ENCODE measurements around the gene PAPPA. TPM values are rescaled to one million over a fixed set of nuclear protein-coding genes. Genes with fewer than 3 reads are reported as not detected.

Gene PAPPA
- total RNA-seq, 2 experiments from 2014 or later: not detected

- H3K27ac Mint-ChIP-seq: no peak overlapping the region
- intact Hi-C loops (cut with micrococcal nuclease): no loop called here
- H3K4me1 Mint-ChIP-seq (ENCODE audit: low read depth): no peaks in the 10 kb centered on the region
- peaks cover 5% of the 10 kb centered on the region for H3K27me3 Mint-ChIP-seq
- H3K36me3 Mint-ChIP-seq (ENCODE audit: low read depth): no peaks in the 10 kb centered on the region
- POLR2A ChIA-PET: no interaction called here
- DNase-seq (no peak), ATAC-seq (no peak)
- CTCF ChIA-PET: no interaction called here
- H3K4me3 Mint-ChIP-seq: no peak overlapping the region
- no peak for TF ChIP-seq CTCF (IDR thresholded peaks at IDR 0.05)
- no peaks in the 10 kb centered on the region for H3K9me3 Mint-ChIP-seq
Measured at GRCh38 chr9:116303270-116303669, 149.7 kb downstream of the PAPPA start.

- TF ChIP-seq CTCF (IDR thresholded peaks at IDR 0.05): no peak
- CTCF ChIA-PET: no interaction called here
Measured at GRCh38 chr9:116303886-116304538, 150.4 kb downstream of the PAPPA start.

GRCh38 chr9:116304761-116305160, 151.2 kb downstream of the PAPPA start:
- ChIA-PET POLR2A (no interaction called here), CTCF (no interaction called here)
- no peak for ATAC-seq
- no peaks in the 10 kb centered on the region for H3K36me3 Mint-ChIP-seq (ENCODE audit: low read depth)
- no peak for DNase-seq
- TF ChIP-seq CTCF (IDR thresholded peaks at IDR 0.05): no peak
- H3K27ac Mint-ChIP-seq: no peak overlapping the region
- no peaks in the 10 kb centered on the region for H3K4me1 Mint-ChIP-seq (ENCODE audit: low read depth)
- no peaks in the 10 kb centered on the region for H3K9me3 Mint-ChIP-seq
- H3K27me3 Mint-ChIP-seq: peaks cover 5% of the 10 kb centered on the region
- no peak overlapping the region for H3K4me3 Mint-ChIP-seq
- intact Hi-C loops (cut with micrococcal nuclease): no loop called here

More at GRCh38 chr9:116303886-116304538, 150.4 kb downstream of the PAPPA start:
- intact Hi-C loops (cut with micrococcal nuclease): no loop called here
- H3K9me3 Mint-ChIP-seq: no peaks in the 10 kb centered on the region
- POLR2A ChIA-PET: no interaction called here
- no peaks in the 10 kb centered on the region for H3K36me3 Mint-ChIP-seq (ENCODE audit: low read depth)
- no peak overlapping the region for H3K4me3 Mint-ChIP-seq
- no peak for ATAC-seq
- DNase-seq: no peak
- H3K4me1 Mint-ChIP-seq (ENCODE audit: low read depth): no peaks in the 10 kb centered on the region
- no peak overlapping the region for H3K27ac Mint-ChIP-seq
- peaks cover 5% of the 10 kb centered on the region for H3K27me3 Mint-ChIP-seq

- ChIA-PET CTCF (no interaction called here), POLR2A (no interaction called here)
- no peak overlapping the region for H3K4me3 Mint-ChIP-seq
- TF ChIP-seq CTCF (IDR thresholded peaks at IDR 0.05): no peak
- intact Hi-C loops (cut with micrococcal nuclease): no loop called here
- ATAC-seq (no peak), DNase-seq (no peak)
- H3K27me3 Mint-ChIP-seq: peaks cover 3% of the 10 kb centered on the region
- H3K9me3 Mint-ChIP-seq: no peaks in the 10 kb centered on the region
- H3K27ac Mint-ChIP-seq: no peak overlapping the region
- no peaks in the 10 kb centered on the region for H3K4me1 Mint-ChIP-seq (ENCODE audit: low read depth)
- H3K36me3 Mint-ChIP-seq (ENCODE audit: low read depth): no peaks in the 10 kb centered on the region
Measured at GRCh38 chr9:116308076-116308475, 154.5 kb downstream of the PAPPA start.

DNA sequence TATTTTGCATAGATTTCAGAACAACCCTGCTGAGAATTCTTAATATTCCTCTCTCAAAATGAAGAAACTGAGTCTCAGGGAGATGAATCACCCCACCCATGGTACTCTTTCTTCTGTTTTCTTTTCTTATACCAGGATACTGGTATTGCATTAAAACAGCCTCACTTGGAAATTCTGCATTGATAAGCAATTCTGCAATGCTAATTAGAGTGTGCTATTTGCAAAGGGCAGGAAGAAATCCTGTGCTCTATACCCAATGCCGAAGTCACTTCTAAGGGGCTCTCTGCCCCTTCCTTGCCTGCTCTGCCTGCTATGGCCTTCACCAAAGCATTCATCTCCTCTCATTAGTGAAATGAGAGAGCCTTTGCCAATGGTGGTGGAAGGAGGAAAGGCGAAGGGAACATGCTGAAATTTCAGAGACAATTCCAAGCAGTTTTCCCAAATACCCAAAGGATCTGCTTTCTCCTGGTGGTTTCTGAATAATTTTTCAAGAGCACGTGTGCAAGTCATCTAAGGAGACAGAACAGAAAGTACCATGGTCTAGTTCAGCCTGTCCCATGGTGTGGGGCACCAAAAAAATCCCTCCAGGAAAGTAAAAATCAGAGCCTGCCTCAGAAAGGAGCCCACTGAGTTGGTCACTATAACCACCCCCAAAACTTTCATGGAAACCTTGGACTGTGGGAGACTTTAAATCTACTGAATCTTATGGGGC, 156.5 kb downstream of the PAPPA start:
- no peak overlapping the region for H3K27ac Mint-ChIP-seq
- H3K36me3 Mint-ChIP-seq (ENCODE audit: low read depth): no peaks in the 10 kb centered on the region
- H3K27me3 Mint-ChIP-seq: no peaks in the 10 kb centered on the region
- CTCF ChIA-PET: no interaction called here
- ATAC-seq (no peak), DNase-seq (no peak)
- H3K9me3 Mint-ChIP-seq: no peaks in the 10 kb centered on the region
- POLR2A ChIA-PET: no interaction called here
- intact Hi-C loops (cut with micrococcal nuclease): no loop called here
- H3K4me1 Mint-ChIP-seq (ENCODE audit: low read depth): no peaks in the 10 kb centered on the region
- no peak for TF ChIP-seq CTCF (IDR thresholded peaks at IDR 0.05)
- no peak overlapping the region for H3K4me3 Mint-ChIP-seq
